ENCODE data around the gene OR1S1. TPM values are rescaled to one million over a fixed set of nuclear protein-coding genes. Genes with fewer than 3 reads are reported as not detected.
"Not testable (repeated sequence)": the region's sequence is repeated elsewhere in the genome, so short reads cannot be mapped to it uniquely, and the experiment has no call there.

OR1S1 gene
- not detected in 2 replicates for total RNA-seq (2014; rRNA removed; shearing (Covaris generic))

GRCh38 chr11:58212420-58212819 is at the start of gene OR1S1:
Gene OR1S1, plus strand, starts transcription at chr11:58212720.
- in situ Hi-C loops (cut with HindIII; ENCODE audit: low sequenced_read_pairs); DNase-seq (ENCODE audit: low spot score): not testable (repeated sequence)

GRCh38 chr11:58164389-58164788 is 48.1 kb upstream of the OR1S1 start:
- in situ Hi-C loops (cut with HindIII; ENCODE audit: low sequenced_read_pairs) = no loop called here
- no peak for DNase-seq (ENCODE audit: low spot score)

GRCh38 chr11:58164990-58165389 is 47.5 kb upstream of the OR1S1 start:
- DNase-seq (ENCODE audit: low spot score) = no peak
- in situ Hi-C loops (cut with HindIII; ENCODE audit: low sequenced_read_pairs) = no loop called here

- DNase-seq (ENCODE audit: low spot score) = no peak
- in situ Hi-C loops (cut with HindIII; ENCODE audit: low sequenced_read_pairs) = no loop called here
Observed at GRCh38 chr11:58165504-58166106, 46.9 kb upstream of the OR1S1 start.

GRCh38 chr11:58177409-58178054 is 35.0 kb upstream of the OR1S1 start:
- in situ Hi-C loops (cut with HindIII; ENCODE audit: low sequenced_read_pairs) = no loop called here
- no peak for DNase-seq (ENCODE audit: low spot score)

GRCh38 chr11:58178444-58178843 is 34.1 kb upstream of the OR1S1 start:
- no peak for DNase-seq (ENCODE audit: low spot score)
- in situ Hi-C loops (cut with HindIII; ENCODE audit: low sequenced_read_pairs) = no loop called here

GRCh38 chr11:58179648-58180047 is 32.9 kb upstream of the OR1S1 start:
- in situ Hi-C loops (cut with HindIII; ENCODE audit: low sequenced_read_pairs) = no loop called here
- no peak for DNase-seq (ENCODE audit: low spot score)

- in situ Hi-C loops (cut with HindIII; ENCODE audit: low sequenced_read_pairs) = no loop called here
- no peak for DNase-seq (ENCODE audit: low spot score)
Observed at GRCh38 chr11:58186938-58187337, 25.6 kb upstream of the OR1S1 start.

- no peak for DNase-seq (ENCODE audit: low spot score)
- in situ Hi-C loops (cut with HindIII; ENCODE audit: low sequenced_read_pairs) = no loop called here
Observed at GRCh38 chr11:58188770-58189169, 23.8 kb upstream of the OR1S1 start, which contains the start of gene OR9Q2. Gene OR9Q2, plus strand, starts transcription at chr11:58189070. Its CDS starts 1,421 bp downstream, at chr11:58190491.

GRCh38 chr11:58192229-58192628 is 20.3 kb upstream of the OR1S1 start:
- DNase-seq (ENCODE audit: low spot score) = no peak
- in situ Hi-C loops (cut with HindIII; ENCODE audit: low sequenced_read_pairs) = no loop called here

- in situ Hi-C loops (cut with HindIII; ENCODE audit: low sequenced_read_pairs) = no loop called here
- no peak for DNase-seq (ENCODE audit: low spot score)
Observed at GRCh38 chr11:58193391-58193790, 19.1 kb upstream of the OR1S1 start.

GRCh38 chr11:58195939-58196338 is 16.6 kb upstream of the OR1S1 start:
- in situ Hi-C loops (cut with HindIII; ENCODE audit: low sequenced_read_pairs) = no loop called here
- no peak for DNase-seq (ENCODE audit: low spot score)

- DNase-seq (ENCODE audit: low spot score) = no peak
Observed at GRCh38 chr11:58199271-58199670, 13.2 kb upstream of the OR1S1 start.

GRCh38 chr11:58204042-58204441 is 8.5 kb upstream of the OR1S1 start, which contains the start of gene OR1S2:
Gene OR1S2, minus strand, starts transcription at chr11:58204142. Its CDS starts 0 bp downstream, at chr11:58204142.
- in situ Hi-C loops (cut with HindIII; ENCODE audit: low sequenced_read_pairs) = no loop called here
- no peak for DNase-seq (ENCODE audit: low spot score)

More at GRCh38 chr11:58199271-58199670, 13.2 kb upstream of the OR1S1 start:
- in situ Hi-C loops (cut with HindIII; ENCODE audit: low sequenced_read_pairs) = no loop called here

GRCh38 chr11:58216476-58216875 is 4.0 kb downstream of the OR1S1 start:
- in situ Hi-C loops (cut with HindIII; ENCODE audit: low sequenced_read_pairs) = no loop called here

GRCh38 chr11:58222721-58223120 is 10.2 kb downstream of the OR1S1 start:
- in situ Hi-C loops (cut with HindIII; ENCODE audit: low sequenced_read_pairs) = no loop called here
- DNase-seq (ENCODE audit: low spot score) = no peak

More at GRCh38 chr11:58216476-58216875, 4.0 kb downstream of the OR1S1 start:
- DNase-seq (ENCODE audit: low spot score) = no peak

- in situ Hi-C loops (cut with HindIII; ENCODE audit: low sequenced_read_pairs) = no loop called here
Observed at GRCh38 chr11:58227956-58228615, 15.6 kb downstream of the OR1S1 start.

GRCh38 chr11:58243954-58244353 is 31.4 kb downstream of the OR1S1 start:
- in situ Hi-C loops (cut with HindIII; ENCODE audit: low sequenced_read_pairs) = no loop called here

More at GRCh38 chr11:58227956-58228615, 15.6 kb downstream of the OR1S1 start:
- no peak for DNase-seq (ENCODE audit: low spot score)

GRCh38 chr11:58254936-58255335 is 42.4 kb downstream of the OR1S1 start:
- no peak for DNase-seq (ENCODE audit: low spot score)
- in situ Hi-C loops (cut with HindIII; ENCODE audit: low sequenced_read_pairs) = no loop called here

More at GRCh38 chr11:58243954-58244353, 31.4 kb downstream of the OR1S1 start:
- no peak for DNase-seq (ENCODE audit: low spot score)

- no peak for DNase-seq (ENCODE audit: low spot score)
- in situ Hi-C loops (cut with HindIII; ENCODE audit: low sequenced_read_pairs) = no loop called here
Observed at GRCh38 chr11:58259983-58260382, 47.5 kb downstream of the OR1S1 start.

All from G401 (cell line).